ENCODE measurements around the gene MPDZ.

- TF ChIP-seq CTCF (IDR thresholded peaks at IDR 0.05) (no peak), POLR2A (IDR thresholded peaks at IDR 0.05) (no peak)
Measured at GRCh38 chr9:13149454-13149853, 130.0 kb downstream of the MPDZ start.
